ENCODE data around the gene FER1L5.

GRCh38 chr2:96656540-96656939 lies 14.0 kb downstream of the FER1L5 start:
- TF ChIP-seq CHD1 (IDR thresholded peaks at IDR 0.05; ENCODE audit: low read depth, low read length) (no peak), POLR2A (IDR thresholded peaks at IDR 0.05; ENCODE audit: control extremely low read depth in 1 of 2, low read depth in 2 of 2, low read length in 2 of 2) (no peak), EGR1 (IDR thresholded peaks at IDR 0.05; ENCODE audit: borderline replicate concordance, low read depth, low read length) (no peak), TAF1 (IDR thresholded peaks at IDR 0.05; ENCODE audit: low read depth, low read length) (no peak), MAX (IDR thresholded peaks at IDR 0.05) (no peak), POLR2AphosphoS5 (IDR thresholded peaks at IDR 0.05; ENCODE audit: low read depth, low read length) (no peak), CTCF (IDR thresholded peaks at IDR 0.05; ENCODE audit: control extremely low read depth in 1 of 3, insufficient read depth in 1 of 3, low read depth in 1 of 3, low read length in 3 of 3) (no peak), CHD2 (IDR thresholded peaks at IDR 0.05; ENCODE audit: low read length) (no peak), CEBPB (IDR thresholded peaks at IDR 0.05; ENCODE audit: low read depth, low read length) (no peak), EZH2 (IDR thresholded peaks at IDR 0.05; ENCODE audit: low read depth, low read length, severe bottlenecking) (no peak), ATF3 (IDR thresholded peaks at IDR 0.05; ENCODE audit: insufficient read depth, low read depth, low read length) (no peak)
